ENCODE measurements around the gene CPEB1.

Gene CPEB1

GRCh38 chr15:82580713-82581112, 66.5 kb downstream of the CPEB1 start:
- no peak for DNase-seq

GRCh38 chr15:82575335-82575734, 71.8 kb downstream of the CPEB1 start:
- DNase-seq: no peak

GRCh38 chr15:82572986-82573385, 74.2 kb downstream of the CPEB1 start:
- DNase-seq: no peak

GRCh38 chr15:82572311-82572710, 74.9 kb downstream of the CPEB1 start:
- no peak for DNase-seq

GRCh38 chr15:82571722-82572222, 75.4 kb downstream of the CPEB1 start:
- DNase-seq: no peak

GRCh38 chr15:82570721-82571508, 76.2 kb downstream of the CPEB1 start:
- DNase-seq: no peak

- DNase-seq: no peak
Observed at GRCh38 chr15:82569834-82570233, 77.3 kb downstream of the CPEB1 start.

GRCh38 chr15:82568986-82569385, 78.2 kb downstream of the CPEB1 start:
- DNase-seq: no peak

GRCh38 chr15:82567661-82568060, 79.5 kb downstream of the CPEB1 start:
- no peak for DNase-seq

- DNase-seq: no peak
Observed at GRCh38 chr15:82566690-82567089, 80.5 kb downstream of the CPEB1 start.

- DNase-seq: no peak
Observed at GRCh38 chr15:82558502-82558901, 88.7 kb downstream of the CPEB1 start.

GRCh38 chr15:82556315-82557035, 90.7 kb downstream of the CPEB1 start:
- no peak for DNase-seq

GRCh38 chr15:82554849-82555248, 92.3 kb downstream of the CPEB1 start:
- DNase-seq: no peak

GRCh38 chr15:82554351-82554750, 92.8 kb downstream of the CPEB1 start:
- no peak for DNase-seq

GRCh38 chr15:82553846-82554245, 93.3 kb downstream of the CPEB1 start:
- DNase-seq: no peak

- no peak for DNase-seq
Observed at GRCh38 chr15:82552861-82553260, 94.3 kb downstream of the CPEB1 start.

GRCh38 chr15:82551646-82552247, 95.4 kb downstream of the CPEB1 start:
- no peak for DNase-seq

GRCh38 chr15:82549199-82549665, 97.9 kb downstream of the CPEB1 start:
- DNase-seq: no peak

GRCh38 chr15:82548700-82549099, 98.5 kb downstream of the CPEB1 start:
- DNase-seq: no peak

- DNase-seq: no peak
Observed at GRCh38 chr15:82545478-82545877, 101.7 kb downstream of the CPEB1 start.

- no peak for DNase-seq
Observed at GRCh38 chr15:82545002-82545401, 102.2 kb downstream of the CPEB1 start.

GRCh38 chr15:82544431-82544830, 102.7 kb downstream of the CPEB1 start:
- DNase-seq: no peak

GRCh38 chr15:82543160-82543559, 104.0 kb downstream of the CPEB1 start:
- DNase-seq: no peak

- DNase-seq: no peak
Observed at GRCh38 chr15:82540984-82541431, 106.2 kb downstream of the CPEB1 start.
